Left ventricle myocardium superior (tissue), 1 donor: ENCODE data around the gene DCTN5. TPM values are rescaled to one million over a fixed set of nuclear protein-coding genes. Genes with fewer than 3 reads are reported as not detected.

Source experiments
- ATAC-seq: fragments of 200-7000 bp; cut with Tn5 transposase; one replicate; pipeline ENCODE4 v1.9.1; 2020; ENCODE audit warnings: mild to moderate bottlenecking, moderate library complexity
- DNase-seq: peaks from one replicate; pipeline ENCODE4 v3.0.0-alpha.2; 2020
- intact Hi-C: fragments of 100-400 bp; cut with micrococcal nuclease; formaldehyde crosslinking; loops from one replicate; pipeline ENCODE4 v1.11.0; 2022
- total RNA-seq: library from RNA; stranded (reverse); fragmentation: NEBNext Ultra II Directional; extraction: Animal tissue kit (Norgen Biotek cat#: 25700); gene quantifications from one replicate; pipeline ENCODE4 v1.2.1, GENCODE V29; 2021
- donor health status: DM: no; HTN: yes; CAD: no; lungs with severe emphysema.

The DCTN5 gene
- total RNA-seq, 1 donor from 2014 or later: 37.6 TPM

DNA sequence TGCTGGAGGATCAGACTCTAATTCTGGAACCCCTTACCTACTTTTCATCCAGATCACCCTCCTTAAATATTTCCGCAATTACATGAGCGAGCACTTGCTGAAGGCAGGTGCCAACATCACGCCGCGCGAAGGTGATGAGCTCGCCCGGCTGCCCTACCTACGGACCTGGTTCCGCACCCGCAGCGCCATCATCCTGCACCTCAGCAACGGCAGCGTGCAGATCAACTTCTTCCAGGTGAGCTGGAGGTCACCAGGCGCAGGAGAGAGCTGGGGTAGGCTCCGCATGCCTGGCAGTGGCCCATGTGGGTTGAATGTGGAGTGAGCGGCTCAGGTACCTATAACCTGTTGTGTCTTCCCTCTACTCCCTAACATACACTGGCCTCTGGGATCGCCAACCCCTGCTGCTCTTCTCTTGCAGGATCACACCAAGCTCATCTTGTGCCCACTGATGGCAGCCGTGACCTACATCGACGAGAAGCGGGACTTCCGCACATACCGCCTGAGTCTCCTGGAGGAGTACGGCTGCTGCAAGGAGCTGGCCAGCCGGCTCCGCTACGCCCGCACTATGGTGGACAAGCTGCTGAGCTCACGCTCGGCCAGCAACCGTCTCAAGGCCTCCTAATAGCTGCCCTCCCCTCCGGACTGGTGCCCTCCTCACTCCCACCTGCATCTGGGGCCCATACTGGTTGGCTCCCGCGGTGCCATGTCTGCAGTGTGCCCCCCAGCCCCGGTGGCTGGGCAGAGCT lies 48.3 kb downstream of the DCTN5 start:
- DNase-seq (no peak), ATAC-seq (no peak)
- intact Hi-C loops: no loop called here

DNA sequence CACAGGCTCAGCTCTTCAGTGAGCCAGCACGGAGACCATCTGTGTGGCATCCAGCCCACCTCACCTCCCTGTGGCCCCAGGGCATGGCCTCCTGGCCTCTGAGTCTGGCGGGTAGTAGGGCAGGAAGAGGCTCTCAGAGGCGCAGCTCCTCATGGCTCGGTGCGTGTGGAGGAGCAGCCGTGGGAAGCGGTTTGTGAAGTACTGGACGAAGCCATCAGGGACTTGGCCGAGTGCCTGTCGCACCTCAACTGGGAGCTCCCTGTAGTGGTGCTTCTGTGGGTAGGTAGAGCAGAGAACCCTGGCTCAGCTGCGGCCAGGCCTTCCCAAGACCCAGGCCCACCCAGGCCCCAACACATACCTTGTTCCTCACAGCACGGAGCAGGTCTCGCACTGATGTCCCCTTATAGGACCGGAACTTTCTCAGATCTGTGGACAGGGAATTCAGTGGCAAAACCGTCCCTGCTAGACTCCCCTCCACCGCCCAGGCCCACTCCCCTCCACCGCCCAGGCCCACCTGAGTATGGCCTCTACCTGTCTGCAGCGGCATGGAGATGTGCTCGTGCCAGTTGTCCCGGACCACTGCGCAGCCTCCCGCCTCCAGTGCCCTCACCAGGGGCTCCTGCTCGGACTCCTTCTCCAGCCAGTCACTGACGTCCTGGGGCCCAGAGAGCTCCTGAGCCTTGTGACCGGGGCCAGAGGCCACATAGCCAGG lies 49.7 kb downstream of the DCTN5 start:
- intact Hi-C loops: no loop called here
- no peak for ATAC-seq
- DNase-seq: no peak

DNA sequence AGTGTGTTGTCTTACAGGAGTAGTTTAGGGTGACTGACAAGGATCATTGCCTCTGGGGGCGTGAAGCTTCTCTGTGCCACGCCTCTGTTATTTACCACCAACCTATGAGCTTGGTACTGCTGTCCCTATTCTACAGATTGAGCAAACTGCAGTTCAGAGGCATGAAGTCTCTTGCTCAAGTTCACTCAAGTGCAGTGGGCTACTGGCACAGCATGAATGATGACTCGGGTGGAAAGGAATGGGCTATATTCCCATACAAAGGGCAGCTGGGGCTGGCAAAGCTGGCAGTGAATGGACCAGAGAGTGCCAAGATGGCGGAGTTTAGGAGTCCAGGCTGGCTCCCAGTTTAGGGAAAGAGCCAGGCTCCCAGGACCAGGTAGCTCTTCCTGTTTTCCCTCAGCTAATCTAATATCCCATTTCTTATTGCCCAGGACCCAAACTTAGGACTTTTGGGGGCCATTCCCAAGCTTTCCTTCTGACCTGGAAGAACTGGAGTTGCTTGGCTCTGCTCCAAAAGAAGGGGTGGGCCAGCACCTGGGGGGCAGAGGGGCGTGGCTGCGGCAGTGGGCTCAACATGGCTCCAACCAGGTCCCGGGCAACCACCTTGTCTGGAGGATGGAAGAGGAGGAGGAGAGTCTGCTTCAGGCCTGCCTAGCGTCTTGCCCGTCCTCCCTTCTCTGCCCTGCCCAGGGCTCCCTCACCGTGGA lies 50.4 kb downstream of the DCTN5 start:
- DNase-seq (no peak), ATAC-seq (no peak)
- intact Hi-C loops: no loop called here

DNA sequence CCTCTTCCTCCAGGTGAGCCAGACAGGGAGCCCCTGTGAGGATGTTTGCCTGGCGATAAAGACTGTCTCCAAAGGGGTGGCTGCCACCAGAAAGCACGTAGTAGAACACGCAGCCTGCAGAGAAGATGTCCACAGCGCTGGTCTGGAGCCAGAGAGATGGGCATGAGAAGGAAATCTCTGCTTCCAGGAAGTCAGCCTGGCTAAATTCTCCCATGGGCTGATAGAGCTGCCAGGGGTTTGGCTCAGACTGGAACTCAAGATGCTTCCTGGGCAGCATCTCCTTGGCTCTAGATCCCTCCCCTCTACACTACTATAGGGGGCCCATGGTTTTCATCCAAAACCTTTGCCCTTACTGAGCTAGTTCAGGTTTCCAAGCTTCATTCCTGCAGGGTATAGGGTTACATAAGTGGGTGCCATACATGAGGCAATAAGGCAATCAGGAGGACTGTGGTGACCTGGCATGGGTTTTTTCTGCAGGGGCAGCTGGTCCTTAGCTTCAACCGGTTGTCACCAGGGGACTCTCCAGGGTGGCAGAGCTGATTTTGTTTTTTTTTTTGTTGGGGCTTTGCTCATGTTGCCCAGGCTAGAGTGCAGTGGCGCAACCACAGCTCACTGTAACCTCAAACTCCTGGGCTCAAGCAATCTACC lies 51.0 kb downstream of the DCTN5 start:
- no peak for ATAC-seq
- no peak for DNase-seq
- intact Hi-C loops: no loop called here

DNA sequence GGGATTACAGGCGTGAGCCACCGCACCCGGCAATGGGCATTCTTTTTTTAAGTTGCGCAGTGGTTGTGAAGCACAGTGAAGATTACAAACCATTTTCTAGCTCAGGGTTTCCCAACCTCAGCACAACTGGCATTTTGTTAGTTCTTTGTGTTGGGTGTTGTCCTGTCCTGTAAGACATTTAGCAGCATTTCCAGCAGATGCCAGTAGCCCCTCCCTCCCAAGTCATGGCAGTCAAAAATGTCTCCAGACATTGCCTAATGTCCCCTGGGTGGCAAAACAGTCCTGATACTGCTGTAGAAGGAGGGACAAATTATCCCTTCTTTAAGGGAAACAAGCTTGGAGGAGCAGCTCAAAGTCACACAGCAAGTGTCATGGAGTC lies 53.0 kb downstream of the DCTN5 start:
- ATAC-seq: no peak
- intact Hi-C loops: no loop called here
- DNase-seq: no peak

DNA sequence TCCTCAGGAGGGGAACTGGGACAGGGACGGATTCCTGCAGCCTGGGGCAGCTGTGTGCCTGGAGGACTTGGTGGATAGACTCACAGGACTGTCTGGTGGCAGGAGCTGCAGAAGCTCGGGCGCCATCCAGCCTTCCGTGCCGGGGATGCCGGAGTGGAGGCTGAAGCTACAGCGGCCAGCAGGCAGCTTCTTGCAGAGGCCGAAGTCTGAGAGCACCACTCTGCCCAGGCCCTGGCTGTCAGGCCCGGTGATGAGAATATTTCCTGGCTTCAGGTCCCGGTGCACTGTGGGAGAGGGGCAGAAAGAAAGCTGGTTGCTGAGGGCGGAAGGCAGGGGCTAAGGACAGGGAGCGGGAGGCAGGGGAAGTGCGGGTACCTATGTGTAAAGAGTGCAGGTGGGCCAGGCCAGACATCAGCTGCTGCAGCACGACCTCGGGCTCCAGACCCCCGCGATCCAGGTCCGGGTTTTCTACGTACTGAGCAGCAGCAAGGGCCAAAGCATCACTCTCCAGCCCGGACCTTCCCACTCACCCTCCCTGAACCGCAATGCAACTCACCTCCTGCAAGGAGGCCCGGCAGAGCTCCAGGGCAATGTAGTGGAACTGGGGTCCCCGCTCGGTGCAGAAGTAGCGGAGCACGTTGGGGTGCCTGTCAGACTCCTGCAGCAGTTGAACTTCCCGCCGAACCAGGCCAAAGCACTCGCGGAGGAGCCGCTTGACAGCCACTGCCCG lies 53.5 kb downstream of the DCTN5 start:
- intact Hi-C loops: no loop called here
- ATAC-seq (peak; percentile 52), DNase-seq (no peak)

DNA sequence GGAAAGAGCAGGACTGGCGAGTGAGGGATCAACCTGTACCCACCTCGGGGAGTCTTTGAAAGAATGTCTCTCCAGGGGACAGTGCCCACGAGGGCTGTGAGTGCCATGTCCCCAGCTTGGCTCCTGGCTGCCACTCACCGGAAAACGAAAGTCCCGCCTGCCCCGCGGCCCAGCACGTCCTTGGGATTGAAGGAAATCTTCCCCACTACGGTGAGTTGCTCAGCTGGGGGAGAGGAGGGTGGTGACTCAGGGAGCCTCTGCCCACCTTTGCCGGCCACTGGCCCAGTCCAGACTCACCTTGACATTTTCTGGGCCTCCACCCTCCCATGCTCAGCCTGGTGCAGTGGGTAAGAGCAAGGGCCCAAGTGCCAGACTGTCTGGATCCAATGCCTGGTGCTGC lies 54.5 kb downstream of the DCTN5 start:
- intact Hi-C loops: no loop called here
- no peak for DNase-seq
- ATAC-seq: no peak

DNA sequence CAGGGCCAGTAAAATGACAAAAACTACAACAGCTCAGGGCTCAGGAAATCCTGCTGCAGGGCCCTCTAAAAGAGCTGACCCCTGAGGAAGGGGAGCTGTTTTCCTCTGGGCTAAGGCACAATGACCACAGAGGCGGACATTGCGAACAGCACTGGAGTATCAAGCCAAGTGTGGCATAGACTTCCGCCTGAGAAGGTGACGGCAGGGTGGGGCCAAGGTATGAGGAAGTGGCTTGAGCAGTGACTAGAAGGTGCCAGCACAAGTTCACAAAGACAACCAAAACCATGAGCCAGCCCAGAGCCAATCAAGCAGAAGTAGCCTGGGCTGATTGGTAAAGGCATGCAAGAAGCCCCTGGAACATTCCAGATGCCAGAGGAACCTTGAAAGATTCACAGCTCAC lies 57.8 kb downstream of the DCTN5 start:
- no peak for ATAC-seq

DNA sequence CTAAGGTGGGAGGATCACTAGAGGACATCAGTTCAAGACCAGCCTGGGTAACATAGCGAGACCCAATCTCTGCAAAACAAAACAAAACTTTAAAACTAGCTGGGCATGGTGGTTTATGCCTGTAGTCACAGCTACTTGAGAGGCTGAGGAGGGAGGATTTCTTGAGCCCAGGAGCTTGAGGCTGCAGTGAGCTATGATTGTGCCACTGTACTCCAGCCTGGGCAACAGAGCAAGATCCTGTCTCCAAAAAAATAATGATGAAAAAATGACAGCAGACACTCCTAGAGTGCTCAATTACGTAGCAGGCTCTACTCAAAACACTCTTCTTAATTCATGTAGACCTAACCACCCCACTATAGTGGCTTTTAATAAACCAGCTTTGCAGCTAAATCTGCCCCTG lies 58.8 kb downstream of the DCTN5 start:
- intact Hi-C loops: no loop called here
- DNase-seq (no peak), ATAC-seq (no peak)

More for the DNA sequence above, 57.8 kb downstream of the DCTN5 start:
- intact Hi-C loops: no loop called here
- no peak for DNase-seq

DNA sequence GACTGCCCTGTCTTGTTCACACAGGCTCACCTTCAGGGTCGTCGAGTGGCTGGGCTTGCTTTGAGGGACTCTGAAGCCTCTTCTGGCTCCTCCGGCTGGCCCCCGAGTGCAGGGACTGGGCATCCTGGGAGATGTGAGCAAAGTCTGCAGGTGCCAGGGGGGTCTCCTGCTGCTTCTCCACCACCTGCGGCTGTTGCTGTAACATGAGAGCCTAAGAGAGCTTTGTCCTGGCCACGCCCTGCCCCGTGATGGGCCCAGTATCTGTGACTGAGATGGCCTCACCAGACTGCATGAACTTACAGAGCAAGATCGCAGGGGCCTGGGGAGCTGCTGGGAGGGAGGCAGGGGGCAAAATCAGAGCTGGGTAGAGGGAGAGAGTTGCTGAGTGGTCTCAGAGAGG lies 59.2 kb downstream of the DCTN5 start:
- ATAC-seq (no peak), DNase-seq (no peak)
- intact Hi-C loops: no loop called here

DNA sequence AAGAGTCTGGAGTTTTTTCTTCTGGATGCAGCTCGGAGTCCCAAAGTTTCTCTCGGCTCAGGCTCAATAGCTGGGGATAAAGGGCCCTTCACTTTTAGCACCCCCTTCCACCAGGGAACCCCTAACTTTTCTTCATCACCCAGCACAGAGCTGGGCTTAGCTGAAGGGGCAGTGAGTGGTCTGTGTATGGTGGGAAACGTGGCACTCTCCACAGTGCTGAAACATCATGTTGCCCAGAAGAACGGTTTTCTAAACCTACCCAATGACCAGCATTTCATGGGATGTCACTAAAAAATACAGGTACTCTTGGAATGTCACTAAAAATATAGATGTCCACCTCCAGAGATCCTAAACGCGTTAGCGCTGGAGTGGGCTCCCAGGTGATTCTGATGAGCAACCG lies 59.8 kb downstream of the DCTN5 start:
- intact Hi-C loops: no loop called here
- ATAC-seq (no peak), DNase-seq (no peak)

DNA sequence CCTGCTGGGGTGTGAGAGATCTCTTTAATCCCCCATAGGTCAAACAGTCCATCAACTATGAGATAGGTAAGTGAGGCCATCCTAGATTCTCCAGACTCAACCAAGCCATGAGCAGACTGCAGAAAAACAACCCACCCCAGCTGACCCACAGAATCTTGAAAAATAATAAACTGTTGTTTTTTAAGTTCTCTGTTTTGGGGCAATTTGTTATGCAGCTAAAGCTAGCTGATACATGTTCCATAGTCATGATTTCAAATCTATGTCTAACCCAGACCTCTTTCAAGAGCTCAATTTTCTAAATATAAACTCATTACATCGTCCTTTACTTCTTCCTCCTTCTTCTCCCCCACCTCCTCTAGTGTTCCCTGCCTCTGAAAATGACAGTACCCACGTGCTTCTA lies 61.7 kb downstream of the DCTN5 start:
- intact Hi-C loops: no loop called here

DNA sequence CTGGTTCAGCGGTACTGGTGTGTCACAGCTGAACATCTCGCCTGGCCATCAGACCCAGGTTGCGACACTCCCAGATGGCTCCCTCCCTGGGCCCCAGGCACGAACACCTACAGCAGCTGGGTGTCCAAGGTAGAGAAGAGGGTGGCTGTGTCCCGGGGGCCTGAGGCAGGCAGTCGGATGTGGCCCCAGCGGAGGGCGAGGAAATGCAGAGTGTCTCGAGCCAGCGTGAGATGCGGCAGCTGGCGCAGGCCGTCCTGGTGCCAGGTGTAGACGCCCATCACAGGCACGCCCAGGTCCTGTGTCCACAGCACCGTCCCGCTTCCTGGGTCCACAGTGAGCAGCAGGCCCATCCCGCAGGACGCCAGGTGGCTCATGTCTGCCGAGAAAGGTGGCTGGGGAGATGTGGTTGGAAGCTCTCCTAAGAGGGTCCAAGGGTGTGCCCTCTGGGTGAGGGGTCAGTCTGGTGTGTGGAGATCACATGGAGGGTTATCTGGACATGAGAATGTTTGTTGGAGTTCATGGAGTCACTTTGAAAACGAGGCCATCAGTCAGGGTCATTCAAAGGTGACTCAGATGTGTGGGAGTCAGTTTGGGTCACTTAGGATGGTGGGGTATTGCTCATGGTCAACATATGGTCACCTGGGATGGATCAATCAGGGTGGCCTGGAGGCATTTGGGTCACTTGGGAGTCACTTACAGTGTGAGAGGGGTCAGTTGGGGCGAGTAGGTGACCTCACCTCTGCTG lies 63.7 kb downstream of the DCTN5 start:
- no peak for DNase-seq
- intact Hi-C loops: no loop called here
- no peak for ATAC-seq

More for the DNA sequence above, 61.7 kb downstream of the DCTN5 start:
- ATAC-seq: no peak
- no peak for DNase-seq

DNA sequence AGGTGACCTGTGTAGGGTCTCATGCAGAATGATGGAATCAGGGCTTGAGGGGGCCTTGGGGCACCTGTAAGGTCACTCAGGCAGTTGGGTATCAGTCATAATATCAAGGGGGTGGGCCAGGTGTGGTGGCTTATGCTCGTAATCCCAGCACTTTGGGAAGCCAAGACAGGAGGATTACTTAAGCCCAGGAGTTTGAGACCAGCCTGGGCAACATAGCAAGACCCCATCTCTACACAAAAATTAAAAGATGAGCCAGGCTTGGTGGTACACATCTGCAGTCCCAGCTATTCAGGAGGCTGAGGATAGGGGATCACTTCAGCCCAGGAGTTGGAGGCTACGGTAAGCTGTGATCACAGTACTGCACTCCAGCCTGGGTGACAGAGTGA lies 64.2 kb downstream of the DCTN5 start:
- DNase-seq (no peak), ATAC-seq (no peak)
- intact Hi-C loops: no loop called here

DNA sequence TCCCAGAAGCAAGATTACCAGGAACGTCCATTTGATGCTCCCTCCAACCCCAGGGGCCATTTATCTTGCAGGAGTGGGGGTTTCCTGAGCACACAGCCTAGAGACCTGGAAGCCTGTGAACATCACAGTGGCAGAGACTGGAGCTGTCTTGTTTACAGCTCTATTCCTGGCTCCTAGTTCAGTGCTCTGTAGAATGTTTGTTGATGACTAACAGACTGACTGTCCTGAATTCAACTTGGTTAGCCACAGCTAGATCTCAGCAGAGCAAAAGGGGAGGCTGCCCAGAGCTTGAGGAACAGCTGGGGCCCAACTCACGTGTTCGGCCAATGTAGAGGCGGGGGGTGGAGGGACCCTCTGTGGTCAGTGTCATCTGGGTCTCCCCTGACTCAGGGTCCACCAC lies 65.2 kb downstream of the DCTN5 start:
- DNase-seq (no peak), ATAC-seq (no peak)
- intact Hi-C loops: no loop called here

DNA sequence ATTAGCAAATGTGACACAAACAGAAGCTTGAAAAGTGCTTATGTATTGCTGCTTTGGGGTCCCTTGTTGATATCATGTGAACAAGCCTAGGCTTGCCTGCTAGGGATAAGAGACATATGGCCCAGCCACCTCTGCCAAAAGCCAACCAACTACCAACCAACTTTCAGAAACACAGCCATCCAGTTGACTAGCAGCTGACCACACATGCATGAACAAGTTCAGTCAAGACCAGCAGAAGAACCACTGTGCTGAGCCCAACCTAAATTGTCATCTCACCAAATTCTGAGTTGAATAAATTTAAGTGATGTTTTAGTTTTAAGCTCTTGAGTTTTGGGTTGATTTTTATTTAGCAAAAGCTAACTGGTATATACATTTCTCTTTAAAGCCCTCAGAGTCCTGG lies 68.3 kb downstream of the DCTN5 start:
- no peak for DNase-seq
- intact Hi-C loops: no loop called here
- ATAC-seq: no peak

DNA sequence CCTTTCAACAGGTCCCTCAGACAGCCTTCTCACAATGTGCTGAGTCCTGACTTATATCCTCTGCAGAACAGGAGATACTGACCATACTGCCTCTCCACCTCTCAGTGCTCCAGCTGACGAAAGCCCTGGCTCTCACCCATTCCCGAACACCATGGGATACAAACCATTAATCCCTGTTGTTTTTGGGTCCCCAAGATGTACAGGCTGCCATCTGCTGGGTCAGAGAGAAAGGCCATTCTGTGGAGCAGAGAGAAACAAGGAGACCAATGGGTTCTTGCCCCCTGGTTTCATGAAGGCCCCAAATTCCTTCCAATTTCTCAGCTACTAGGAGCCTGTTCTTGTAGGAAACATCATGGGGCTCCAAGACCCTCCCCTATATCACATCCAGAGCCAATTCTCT lies 68.7 kb downstream of the DCTN5 start:
- intact Hi-C loops: no loop called here
- ATAC-seq (no peak), DNase-seq (no peak)

DNA sequence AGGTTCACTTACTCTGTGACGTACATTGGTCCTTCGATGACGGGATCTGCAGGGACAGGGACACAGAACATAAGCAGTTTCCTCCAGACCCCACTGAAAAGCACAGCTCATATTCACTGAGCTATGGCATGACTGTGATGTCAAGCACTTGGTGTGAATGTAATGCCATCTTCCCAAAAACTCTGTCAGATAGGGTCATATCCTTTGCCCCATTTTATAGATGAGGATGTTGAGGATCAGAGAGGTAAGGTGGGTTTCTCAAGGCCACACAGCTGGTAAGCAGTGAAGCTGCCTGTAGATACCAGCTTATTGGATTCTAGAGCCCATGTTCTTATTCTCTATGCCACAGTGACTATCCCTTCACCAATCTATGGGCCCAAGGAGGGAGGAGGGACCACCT lies 69.2 kb downstream of the DCTN5 start:
- no peak for ATAC-seq
- intact Hi-C loops: no loop called here
- no peak for DNase-seq

DNA sequence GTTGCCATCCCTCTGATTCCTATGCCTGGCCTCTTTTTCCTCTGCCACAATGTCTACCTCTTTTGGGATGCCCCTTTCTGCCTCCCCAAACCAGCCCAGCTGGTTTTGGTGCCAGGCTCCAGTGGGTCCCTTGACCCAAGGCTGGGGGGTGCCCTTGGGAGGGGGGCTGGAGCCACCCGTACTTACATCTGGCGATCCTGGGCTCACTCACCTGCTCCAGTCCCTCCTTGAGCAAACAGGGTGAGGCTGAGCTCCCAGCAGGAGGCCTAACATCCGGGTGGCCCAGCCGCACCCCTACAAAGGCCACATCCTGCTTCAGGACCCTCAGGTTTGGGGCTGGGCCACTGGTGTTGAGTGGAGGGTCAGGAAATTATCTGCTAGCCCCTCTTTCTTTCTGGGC lies 70.5 kb downstream of the DCTN5 start:
- intact Hi-C loops: no loop called here
- DNase-seq (no peak), ATAC-seq (no peak)
